ENCODE data around the gene RSRC1. TPM values are rescaled to one million over a fixed set of nuclear protein-coding genes. Genes with fewer than 3 reads are reported as not detected.
A peak's percentile ranks its signal among the peaks of the same experiment; 100 is the strongest.

The RSRC1 gene
- total RNA-seq, 1 donor from 2014 or later, result 80.5 TPM

DNA sequence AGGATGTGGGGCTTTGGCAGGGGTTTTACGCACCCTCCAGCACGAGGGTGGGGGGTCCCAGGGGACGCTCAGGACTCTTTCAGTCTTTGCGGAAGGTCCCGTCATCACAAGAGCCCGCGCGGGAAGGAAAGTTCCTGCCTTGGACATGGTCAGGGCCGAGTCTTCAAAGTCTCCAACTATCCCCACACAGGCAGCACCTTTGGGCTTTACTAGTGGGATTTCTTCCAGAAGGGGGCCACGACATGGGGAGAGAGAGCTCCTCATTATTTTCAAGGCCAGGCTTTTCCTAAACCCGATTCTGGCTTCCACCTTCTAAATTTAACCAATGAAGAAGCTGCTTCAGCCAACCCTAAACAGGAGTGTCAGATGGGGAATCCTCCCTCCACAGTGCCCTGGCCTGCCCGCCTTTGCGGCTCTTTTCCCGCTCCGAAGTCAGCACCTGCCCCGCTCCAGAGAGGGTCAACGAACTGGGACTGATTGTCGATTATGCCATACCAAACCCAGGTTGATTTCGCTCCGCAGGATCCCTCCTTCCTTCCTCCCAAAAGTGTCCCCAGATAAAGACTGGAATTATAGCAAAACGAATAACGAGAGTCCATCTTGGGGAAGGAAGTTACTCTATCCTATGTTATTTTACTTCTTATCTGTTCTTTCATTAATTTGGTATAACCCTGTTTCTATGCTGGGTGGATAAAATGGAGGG lies 14.6 kb upstream of the RSRC1 start:
- H3K4me3 ChIP-seq, result peak overlapping the region; percentile 49
- peak overlapping the region; percentile 91 for H3K4me2 ChIP-seq
- H3K4me3 Mint-ChIP-seq, result peak overlapping the region; percentile 69

DNA sequence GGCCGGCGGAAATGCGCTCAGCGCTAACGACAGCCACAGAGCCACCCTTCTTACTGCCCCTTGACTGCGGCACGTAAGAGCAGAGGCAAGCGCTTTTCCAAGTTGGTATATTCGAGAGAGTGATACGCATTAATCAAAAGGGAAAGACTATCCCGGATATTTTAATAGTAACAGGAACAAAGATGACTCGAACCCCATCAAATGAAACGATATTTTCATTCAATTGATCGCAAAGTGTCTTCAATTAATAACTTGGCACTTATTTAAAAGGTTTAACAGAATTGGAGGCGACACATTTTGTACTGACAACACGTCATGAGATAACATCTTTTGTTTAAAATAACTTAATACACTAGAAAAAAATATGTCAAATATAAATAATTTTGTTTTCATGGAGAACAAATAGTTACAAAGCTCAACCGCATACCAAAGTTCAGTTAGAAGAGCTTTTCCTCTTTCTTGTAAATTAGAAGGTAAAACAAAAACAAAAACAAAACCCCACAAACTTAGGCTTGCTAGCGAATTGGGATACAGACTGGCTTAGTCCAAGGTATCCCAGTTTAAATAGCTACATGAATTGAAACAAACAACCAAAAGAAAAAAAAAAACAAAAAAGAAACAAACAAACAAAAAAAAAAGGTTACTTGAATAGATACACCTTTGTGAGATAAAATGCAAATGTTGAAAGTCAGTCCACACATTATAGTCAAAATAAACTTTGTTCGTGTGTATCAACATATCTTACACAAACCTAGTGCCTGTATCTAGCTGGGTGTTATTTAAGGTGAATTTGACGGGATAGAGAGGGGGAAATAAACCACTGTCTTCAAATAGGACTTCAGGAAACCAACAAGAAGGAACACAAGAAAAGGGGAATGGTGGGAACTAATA lies 13.8 kb upstream of the RSRC1 start:
- Mint-ChIP-seq H3K27me3 (ENCODE audit: insufficient read depth, low read depth) (peaks cover 89% of the 10 kb centered on the region), H3K4me3 (peak overlapping the region; percentile 69), H3K27ac (no peak overlapping the region), H3K9me3 (no peaks in the 10 kb centered on the region), H3K4me1 (peaks cover 13% of the 10 kb centered on the region), H3K36me3 (no peaks in the 10 kb centered on the region)
- peaks cover 5% of the 10 kb centered on the region for H3K4me1 ChIP-seq
- H3K4me3 ChIP-seq, result no peak overlapping the region
- H3K9me3 ChIP-seq (ENCODE audit: low read depth), result no peaks in the 10 kb centered on the region
- peak; percentile 39 for DNase-seq (ENCODE audit: low spot score)
- H2AFZ ChIP-seq (replicated peaks), result no peak overlapping the region
- H3K27ac ChIP-seq, result no peak overlapping the region
- H3K4me2 ChIP-seq, result no peak overlapping the region
- H3K79me2 ChIP-seq (ENCODE audit: low read depth), result no peaks in the 10 kb centered on the region
- TF ChIP-seq, protein P1, sequence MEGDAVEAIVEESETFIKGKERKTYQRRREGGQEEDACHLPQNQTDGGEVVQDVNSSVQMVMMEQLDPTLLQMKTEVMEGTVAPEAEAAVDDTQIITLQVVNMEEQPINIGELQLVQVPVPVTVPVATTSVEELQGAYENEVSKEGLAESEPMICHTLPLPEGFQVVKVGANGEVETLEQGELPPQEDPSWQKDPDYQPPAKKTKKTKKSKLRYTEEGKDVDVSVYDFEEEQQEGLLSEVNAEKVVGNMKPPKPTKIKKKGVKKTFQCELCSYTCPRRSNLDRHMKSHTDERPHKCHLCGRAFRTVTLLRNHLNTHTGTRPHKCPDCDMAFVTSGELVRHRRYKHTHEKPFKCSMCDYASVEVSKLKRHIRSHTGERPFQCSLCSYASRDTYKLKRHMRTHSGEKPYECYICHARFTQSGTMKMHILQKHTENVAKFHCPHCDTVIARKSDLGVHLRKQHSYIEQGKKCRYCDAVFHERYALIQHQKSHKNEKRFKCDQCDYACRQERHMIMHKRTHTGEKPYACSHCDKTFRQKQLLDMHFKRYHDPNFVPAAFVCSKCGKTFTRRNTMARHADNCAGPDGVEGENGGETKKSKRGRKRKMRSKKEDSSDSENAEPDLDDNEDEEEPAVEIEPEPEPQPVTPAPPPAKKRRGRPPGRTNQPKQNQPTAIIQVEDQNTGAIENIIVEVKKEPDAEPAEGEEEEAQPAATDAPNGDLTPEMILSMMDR (IDR thresholded peaks at IDR 0.05), result no peak
- TF ChIP-seq EZH2phosphoT487 (IDR thresholded peaks at IDR 0.05) (peak; percentile 58), EZH2 (IDR thresholded peaks at IDR 0.05) (peak; percentile 70)
- H3K27me3 ChIP-seq, result peaks cover 100% of the 10 kb centered on the region
- peaks cover 67% of the 10 kb centered on the region for H4K20me1 ChIP-seq (ENCODE audit: low read depth)
- peaks cover 16% of the 10 kb centered on the region for H3F3A ChIP-seq (ENCODE audit: low read depth)
- no peak overlapping the region for H3K9ac ChIP-seq
- H3K36me3 ChIP-seq, result no peaks in the 10 kb centered on the region

More for the DNA sequence above, 14.6 kb upstream of the RSRC1 start:
- H3K36me3 Mint-ChIP-seq, result no peaks in the 10 kb centered on the region
- no peak overlapping the region for H3K27ac Mint-ChIP-seq
- peaks cover 16% of the 10 kb centered on the region for H3F3A ChIP-seq (ENCODE audit: low read depth)
- H2AFZ ChIP-seq (replicated peaks), result peak overlapping the region; percentile 80
- TF ChIP-seq, protein P1 (IDR thresholded peaks at IDR 0.05), result no peak
- TF ChIP-seq EZH2phosphoT487 (IDR thresholded peaks at IDR 0.05) (peak; percentile 65), EZH2 (IDR thresholded peaks at IDR 0.05) (peak; percentile 90)
- no peaks in the 10 kb centered on the region for H3K9me3 ChIP-seq (ENCODE audit: low read depth)
- H3K9me3 Mint-ChIP-seq, result no peaks in the 10 kb centered on the region
- H3K27me3 Mint-ChIP-seq (ENCODE audit: insufficient read depth, low read depth), result peaks cover 84% of the 10 kb centered on the region
- H4K20me1 ChIP-seq (ENCODE audit: low read depth), result peaks cover 59% of the 10 kb centered on the region
- H3K4me1 Mint-ChIP-seq, result peaks cover 13% of the 10 kb centered on the region
- DNase-seq (ENCODE audit: low spot score), result peak; percentile 50
- peaks cover 5% of the 10 kb centered on the region for H3K4me1 ChIP-seq
- no peak overlapping the region for H3K27ac ChIP-seq
- no peaks in the 10 kb centered on the region for H3K79me2 ChIP-seq (ENCODE audit: low read depth)
- peaks cover 100% of the 10 kb centered on the region for H3K27me3 ChIP-seq
- no peaks in the 10 kb centered on the region for H3K36me3 ChIP-seq
- no peak overlapping the region for H3K9ac ChIP-seq

DNA sequence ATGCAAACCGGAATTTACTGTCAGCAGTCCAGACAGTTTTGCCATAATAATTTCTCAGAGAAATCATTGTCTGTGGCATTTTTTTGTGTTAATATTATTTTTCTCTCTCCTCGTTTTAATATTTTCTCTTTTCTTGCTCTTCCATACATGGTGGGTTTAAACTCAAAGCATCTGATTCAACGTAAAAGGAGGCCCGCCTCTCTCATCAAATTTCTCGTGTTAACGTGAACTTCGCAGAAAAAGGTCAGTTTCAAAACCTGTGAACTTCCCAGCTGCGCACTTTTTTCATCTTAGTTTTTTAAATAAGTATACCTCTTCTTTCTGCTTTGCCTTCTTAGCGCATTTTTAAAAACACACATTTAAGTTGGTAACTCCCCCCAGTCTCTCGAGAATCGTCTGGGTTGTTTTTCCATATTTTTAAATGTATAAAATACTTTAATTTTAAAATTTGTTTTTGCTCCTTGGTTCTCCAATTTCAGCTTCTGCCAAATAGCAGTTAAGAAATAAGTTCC lies 12.8 kb upstream of the RSRC1 start:
- peaks cover 100% of the 10 kb centered on the region for H3K27me3 ChIP-seq
- DNase-seq (ENCODE audit: low spot score), result no peak
- peak overlapping the region; percentile 92 for H3K4me2 ChIP-seq
- peak; percentile 35 for TF ChIP-seq EZH2phosphoT487 (IDR thresholded peaks at IDR 0.05)
- TF ChIP-seq, protein P1 (IDR thresholded peaks at IDR 0.05), result no peak
- no peak for TF ChIP-seq EZH2 (IDR thresholded peaks at IDR 0.05)
- Mint-ChIP-seq H3K27ac (no peak overlapping the region), H3K4me1 (peaks cover 13% of the 10 kb centered on the region), H3K4me3 (peak overlapping the region; percentile 92), H3K9me3 (no peaks in the 10 kb centered on the region), H3K27me3 (ENCODE audit: insufficient read depth, low read depth) (peaks cover 92% of the 10 kb centered on the region), H3K36me3 (no peaks in the 10 kb centered on the region)
- peaks cover 77% of the 10 kb centered on the region for H4K20me1 ChIP-seq (ENCODE audit: low read depth)
- H3K9ac ChIP-seq, result no peak overlapping the region
- peak overlapping the region; percentile 58 for H3K4me3 ChIP-seq
- peaks cover 16% of the 10 kb centered on the region for H3F3A ChIP-seq (ENCODE audit: low read depth)
- no peaks in the 10 kb centered on the region for H3K36me3 ChIP-seq
- peaks cover 5% of the 10 kb centered on the region for H3K4me1 ChIP-seq
- no peaks in the 10 kb centered on the region for H3K79me2 ChIP-seq (ENCODE audit: low read depth)
- H2AFZ ChIP-seq (replicated peaks), result no peak overlapping the region
- no peaks in the 10 kb centered on the region for H3K9me3 ChIP-seq (ENCODE audit: low read depth)
- H3K27ac ChIP-seq, result no peak overlapping the region

Measured in neural progenitor cell (in vitro differentiated cells).